ENCODE results near the gene LSR.

DNA sequence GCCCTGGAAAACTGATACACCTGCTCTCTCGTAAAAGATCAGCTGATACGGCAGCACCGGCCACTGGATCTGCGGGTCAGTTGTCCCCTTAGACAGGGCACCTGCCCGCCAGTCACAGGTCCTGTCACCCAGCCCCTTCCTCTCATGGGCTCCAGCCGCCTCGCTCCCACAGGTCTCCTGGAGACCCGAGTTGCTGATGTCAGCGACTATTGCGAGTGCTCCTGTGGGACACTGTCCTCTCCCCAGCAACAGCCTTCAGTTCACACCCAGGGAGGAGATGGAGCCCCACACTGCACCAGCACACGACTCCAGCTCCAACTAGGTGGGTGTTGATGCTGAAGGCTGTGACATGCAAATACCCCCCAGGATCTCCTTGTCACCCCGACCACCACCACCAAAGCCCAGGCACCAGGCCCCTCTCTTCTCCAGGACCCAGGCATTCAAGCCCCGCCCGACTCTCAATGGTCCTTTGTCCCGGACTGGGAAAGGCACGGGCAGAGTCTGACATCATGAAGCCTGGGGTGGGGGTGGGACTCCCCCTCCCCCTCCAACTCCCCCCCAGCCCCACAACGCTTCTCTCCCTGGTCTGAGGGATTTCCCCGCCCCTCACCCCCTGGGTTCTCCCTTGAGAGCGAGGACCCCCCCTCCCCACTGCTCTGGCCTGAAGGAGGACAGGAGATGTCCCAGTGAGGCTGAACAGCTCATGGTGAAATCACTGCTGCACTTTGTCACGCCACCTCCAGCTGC lies 41.8 kb downstream of the LSR start:
- TF ChIP-seq, protein P1, sequence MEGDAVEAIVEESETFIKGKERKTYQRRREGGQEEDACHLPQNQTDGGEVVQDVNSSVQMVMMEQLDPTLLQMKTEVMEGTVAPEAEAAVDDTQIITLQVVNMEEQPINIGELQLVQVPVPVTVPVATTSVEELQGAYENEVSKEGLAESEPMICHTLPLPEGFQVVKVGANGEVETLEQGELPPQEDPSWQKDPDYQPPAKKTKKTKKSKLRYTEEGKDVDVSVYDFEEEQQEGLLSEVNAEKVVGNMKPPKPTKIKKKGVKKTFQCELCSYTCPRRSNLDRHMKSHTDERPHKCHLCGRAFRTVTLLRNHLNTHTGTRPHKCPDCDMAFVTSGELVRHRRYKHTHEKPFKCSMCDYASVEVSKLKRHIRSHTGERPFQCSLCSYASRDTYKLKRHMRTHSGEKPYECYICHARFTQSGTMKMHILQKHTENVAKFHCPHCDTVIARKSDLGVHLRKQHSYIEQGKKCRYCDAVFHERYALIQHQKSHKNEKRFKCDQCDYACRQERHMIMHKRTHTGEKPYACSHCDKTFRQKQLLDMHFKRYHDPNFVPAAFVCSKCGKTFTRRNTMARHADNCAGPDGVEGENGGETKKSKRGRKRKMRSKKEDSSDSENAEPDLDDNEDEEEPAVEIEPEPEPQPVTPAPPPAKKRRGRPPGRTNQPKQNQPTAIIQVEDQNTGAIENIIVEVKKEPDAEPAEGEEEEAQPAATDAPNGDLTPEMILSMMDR (IDR thresholded peaks at IDR 0.05): no peak
- TF ChIP-seq POLR2A (IDR thresholded peaks at IDR 0.05): no peak
- TF ChIP-seq POLR2AphosphoS5 (IDR thresholded peaks at IDR 0.05): no peak

All from prostate gland (tissue), 2 donors.